ENCODE measurements around the gene VPS8.

DNA sequence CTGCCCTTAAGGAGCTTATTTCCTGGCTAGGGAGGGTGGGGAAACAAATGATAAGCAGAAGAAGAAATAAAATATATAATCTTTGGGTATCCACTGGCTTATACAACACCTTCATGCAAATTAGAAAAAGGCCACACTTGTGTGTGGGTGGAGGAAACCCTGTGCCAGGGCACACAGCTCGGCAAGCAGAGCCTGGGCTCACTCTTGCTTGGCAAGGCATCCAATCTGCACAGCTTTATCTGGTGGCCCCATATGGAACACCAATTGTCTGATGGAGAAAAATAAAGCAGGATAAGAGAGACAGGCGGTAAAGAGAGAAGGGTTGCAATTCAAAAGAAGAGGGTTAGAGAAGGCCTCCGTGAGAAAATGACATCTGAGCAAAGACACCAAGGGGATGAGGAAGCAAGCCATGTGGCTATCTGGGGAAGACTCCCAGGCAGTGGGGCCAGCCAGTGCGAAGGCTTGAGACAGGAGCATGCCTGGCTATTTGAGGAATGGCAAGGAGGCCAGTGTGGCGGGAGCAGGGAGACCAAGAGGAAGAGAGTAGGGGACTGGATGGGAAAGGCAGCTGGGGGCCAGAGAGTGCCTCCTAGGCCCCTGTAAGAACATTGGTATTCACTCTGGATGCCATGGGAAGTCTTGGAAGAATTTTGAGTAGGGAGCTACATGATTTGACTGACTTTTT is 22.5 kb upstream of the VPS8 start:
- no peak for TF ChIP-seq EGR1 (IDR thresholded peaks at IDR 0.05; ENCODE audit: borderline replicate concordance, low read depth, low read length)
- no peak for TF ChIP-seq POLR2AphosphoS5 (IDR thresholded peaks at IDR 0.05; ENCODE audit: low read depth, low read length)
- TF ChIP-seq SIRT6 (IDR thresholded peaks at IDR 0.05; ENCODE audit: low read length): no peak
- TF ChIP-seq NRF1 (IDR thresholded peaks at IDR 0.05; ENCODE audit: low read depth, low read length): no peak
- TF ChIP-seq SP4 (IDR thresholded peaks at IDR 0.05; ENCODE audit: low read length): no peak
- no peak for TF ChIP-seq CTCF (IDR thresholded peaks at IDR 0.05; ENCODE audit: control extremely low read depth in 1 of 3, insufficient read depth in 1 of 3, low read depth in 1 of 3, low read length in 3 of 3)
- TF ChIP-seq TAF7 (optimal IDR thresholded peaks at IDR 0.05; ENCODE audit: borderline replicate concordance, low read depth, low read length): no peak
